ENCODE measurements around the gene CD84. TPM values are rescaled to one million over a fixed set of nuclear protein-coding genes. Genes with fewer than 3 reads are reported as not detected.

CD84 gene
- total and polyA plus RNA-seq, 2 experiments from 2014 or later: not detected

DNA sequence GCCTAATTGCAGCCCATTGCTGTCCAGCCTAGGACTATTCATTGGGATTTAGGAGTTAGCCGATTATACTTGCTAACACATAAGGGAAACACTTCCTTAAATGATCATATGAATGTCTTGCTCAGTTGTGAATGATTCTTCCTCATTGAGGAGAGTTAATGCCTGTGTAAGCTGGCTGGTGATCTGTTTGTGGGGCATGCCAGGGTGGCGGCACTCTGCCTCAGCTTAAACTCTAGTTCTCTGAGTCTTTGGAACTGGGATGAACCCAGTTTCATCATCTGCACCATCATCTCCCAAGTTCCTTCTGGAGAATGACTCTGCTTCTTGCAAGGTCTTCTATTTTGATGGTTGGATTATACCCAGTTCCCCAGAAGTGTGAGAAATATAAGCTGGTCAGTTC is 32.4 kb downstream of the CD84 start:
- Histone ChIP-seq H3K27me3 (no peaks in the 10 kb centered on the region), H3K4me3 (no peak overlapping the region)

DNA sequence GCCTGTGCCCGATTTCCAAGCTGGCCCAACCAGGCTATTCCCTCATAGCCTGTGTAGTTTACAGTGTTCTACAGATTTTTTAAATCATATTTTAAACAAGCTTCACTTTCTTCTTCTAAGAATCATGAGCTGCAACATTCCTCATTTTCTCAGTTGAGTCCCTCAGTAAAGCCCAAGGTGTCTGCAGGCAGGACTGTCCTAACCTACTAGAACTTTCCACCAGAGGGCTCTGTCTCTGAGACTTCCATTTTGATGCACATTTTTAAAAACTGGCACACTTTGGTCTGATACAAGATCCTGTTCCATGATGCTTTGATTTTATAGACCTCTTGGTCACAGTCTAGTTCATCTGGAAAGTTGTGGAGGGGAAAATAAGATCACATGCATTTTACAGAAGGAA is 34.6 kb downstream of the CD84 start:
- H3K9me3 ChIP-seq (ENCODE audit: low read depth): no peaks in the 10 kb centered on the region
- peak in 1 of 2 donors; percentile 25 for DNase-seq (ENCODE audit: low read depth in 1 of 2, low spot score in 1 of 2)
- H3K4me3 ChIP-seq: no peak overlapping the region
- H3K27me3 ChIP-seq: no peaks in the 10 kb centered on the region
- H3K4me1 ChIP-seq (ENCODE audit: low read depth): peaks cover 14% of the 10 kb centered on the region
- H3K36me3 ChIP-seq: no peaks in the 10 kb centered on the region
- no peak overlapping the region for H3K27ac ChIP-seq
- TF ChIP-seq, protein P1, sequence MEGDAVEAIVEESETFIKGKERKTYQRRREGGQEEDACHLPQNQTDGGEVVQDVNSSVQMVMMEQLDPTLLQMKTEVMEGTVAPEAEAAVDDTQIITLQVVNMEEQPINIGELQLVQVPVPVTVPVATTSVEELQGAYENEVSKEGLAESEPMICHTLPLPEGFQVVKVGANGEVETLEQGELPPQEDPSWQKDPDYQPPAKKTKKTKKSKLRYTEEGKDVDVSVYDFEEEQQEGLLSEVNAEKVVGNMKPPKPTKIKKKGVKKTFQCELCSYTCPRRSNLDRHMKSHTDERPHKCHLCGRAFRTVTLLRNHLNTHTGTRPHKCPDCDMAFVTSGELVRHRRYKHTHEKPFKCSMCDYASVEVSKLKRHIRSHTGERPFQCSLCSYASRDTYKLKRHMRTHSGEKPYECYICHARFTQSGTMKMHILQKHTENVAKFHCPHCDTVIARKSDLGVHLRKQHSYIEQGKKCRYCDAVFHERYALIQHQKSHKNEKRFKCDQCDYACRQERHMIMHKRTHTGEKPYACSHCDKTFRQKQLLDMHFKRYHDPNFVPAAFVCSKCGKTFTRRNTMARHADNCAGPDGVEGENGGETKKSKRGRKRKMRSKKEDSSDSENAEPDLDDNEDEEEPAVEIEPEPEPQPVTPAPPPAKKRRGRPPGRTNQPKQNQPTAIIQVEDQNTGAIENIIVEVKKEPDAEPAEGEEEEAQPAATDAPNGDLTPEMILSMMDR (IDR thresholded peaks at IDR 0.05; ENCODE audit: low read depth, low read length): peak; percentile 53

More for the DNA sequence above, 32.4 kb downstream of the CD84 start:
- Histone ChIP-seq H3K9me3 (ENCODE audit: low read depth) (no peaks in the 10 kb centered on the region), H3K4me1 (ENCODE audit: low read depth) (peaks cover 5% of the 10 kb centered on the region), H3K27ac (no peak overlapping the region), H3K36me3 (no peaks in the 10 kb centered on the region)
- TF ChIP-seq, protein P1 (IDR thresholded peaks at IDR 0.05; ENCODE audit: low read depth, low read length): no peak
- DNase-seq (ENCODE audit: low read depth in 1 of 2, low spot score in 1 of 2): no peak

DNA sequence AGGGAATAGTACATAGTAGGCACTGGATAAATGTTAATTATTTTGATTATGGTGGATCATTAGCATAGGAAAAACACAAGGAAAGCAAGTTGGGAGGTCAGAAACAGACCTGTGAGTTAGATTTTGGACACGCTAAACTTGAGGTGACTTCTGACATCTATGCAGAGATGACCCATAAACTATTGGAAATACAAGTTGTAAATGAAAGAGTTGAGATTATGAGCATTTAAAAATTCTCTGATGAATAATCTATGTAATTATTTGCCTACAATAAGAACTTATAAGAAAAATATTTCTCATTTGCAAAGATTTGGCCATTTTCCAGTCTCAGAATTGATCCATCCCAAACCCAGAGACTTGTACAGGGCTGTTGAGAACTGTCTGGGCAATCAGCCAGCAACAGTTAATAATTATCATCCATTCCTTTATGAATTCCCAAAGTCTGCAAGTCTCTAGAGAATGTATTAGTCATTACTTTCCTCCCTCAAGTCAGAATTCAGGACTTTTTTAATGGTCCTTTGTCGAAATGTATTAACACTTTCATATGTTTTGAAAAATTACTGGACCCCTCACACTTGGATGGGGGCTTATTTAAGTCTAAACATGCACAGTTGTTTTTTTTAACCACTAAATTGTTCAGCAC is 36.9 kb downstream of the CD84 start:
- no peak overlapping the region for H3K27ac ChIP-seq
- no peaks in the 10 kb centered on the region for H3K9me3 ChIP-seq (ENCODE audit: low read depth)
- no peaks in the 10 kb centered on the region for H3K27me3 ChIP-seq
- TF ChIP-seq, protein P1 (IDR thresholded peaks at IDR 0.05; ENCODE audit: low read depth, low read length): no peak
- no peak overlapping the region for H3K4me3 ChIP-seq
- peaks cover 17% of the 10 kb centered on the region for H3K4me1 ChIP-seq (ENCODE audit: low read depth)
- no peaks in the 10 kb centered on the region for H3K36me3 ChIP-seq
- peak in 1 of 2 donors; percentile 45 for DNase-seq (ENCODE audit: low read depth in 1 of 2, low spot score in 1 of 2)

DNA sequence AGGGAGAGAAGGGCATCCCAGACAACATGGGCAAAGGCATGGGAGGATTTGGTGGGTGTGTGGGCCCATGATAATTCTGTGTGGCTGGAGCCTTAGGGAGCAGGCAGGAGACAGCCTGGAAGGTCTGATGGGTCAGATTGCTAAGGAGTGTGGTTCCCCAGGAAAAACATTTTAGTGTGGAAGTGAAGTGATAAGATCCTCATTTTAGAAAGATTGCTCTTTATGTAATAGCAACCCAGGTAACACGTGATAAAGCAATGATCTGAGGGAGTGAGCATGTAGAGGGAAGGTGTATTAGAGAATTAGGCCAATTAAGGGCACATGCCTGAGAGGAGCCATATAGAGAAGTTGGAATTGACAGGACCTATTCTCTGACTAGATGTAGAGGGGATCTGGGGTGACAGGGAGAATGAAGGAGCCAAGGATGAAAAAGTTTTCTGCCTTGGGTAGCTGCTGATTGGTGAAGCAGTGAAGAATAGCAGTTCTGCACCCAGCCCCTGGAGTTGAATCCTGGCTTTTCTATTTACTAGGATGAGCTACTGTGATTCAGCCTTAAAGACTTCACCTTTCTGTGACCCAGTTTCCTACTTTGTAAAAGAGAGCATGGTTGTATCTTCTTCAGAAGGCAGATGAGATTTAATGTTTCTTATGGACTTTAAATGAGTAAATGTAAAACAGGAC is 37.5 kb downstream of the CD84 start:
- TF ChIP-seq, protein P1 (IDR thresholded peaks at IDR 0.05; ENCODE audit: low read depth, low read length): no peak

DNA sequence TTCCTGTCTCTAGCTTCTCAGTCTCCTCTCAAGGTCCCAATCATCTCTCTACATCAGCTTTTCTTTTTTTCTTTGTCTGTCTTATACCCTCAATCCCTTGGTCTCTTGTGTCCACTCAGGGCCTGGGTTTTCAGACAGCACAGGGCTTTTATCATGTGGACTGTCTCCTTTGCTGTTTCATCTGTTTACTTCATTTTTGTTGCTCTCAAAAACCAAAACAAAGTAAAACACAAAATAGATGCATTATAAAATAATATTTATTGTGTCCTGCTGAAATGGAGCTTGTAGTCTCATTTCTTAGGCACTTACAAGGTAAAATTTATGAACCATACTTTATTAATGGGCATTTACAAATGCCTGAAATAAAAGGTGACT is 38.5 kb downstream of the CD84 start:
- H3K9me3 ChIP-seq (ENCODE audit: low read depth): no peaks in the 10 kb centered on the region
- no peak for DNase-seq (ENCODE audit: low read depth in 1 of 2, low spot score in 1 of 2)

More for the DNA sequence above, 37.5 kb downstream of the CD84 start:
- no peak overlapping the region for H3K4me3 ChIP-seq
- DNase-seq (ENCODE audit: low read depth in 1 of 2, low spot score in 1 of 2): no peak
- no peaks in the 10 kb centered on the region for H3K9me3 ChIP-seq (ENCODE audit: low read depth)
- H3K27ac ChIP-seq: no peak overlapping the region
- H3K36me3 ChIP-seq: no peaks in the 10 kb centered on the region
- peaks cover 17% of the 10 kb centered on the region for H3K4me1 ChIP-seq (ENCODE audit: low read depth)
- H3K27me3 ChIP-seq: no peaks in the 10 kb centered on the region

More for the DNA sequence above, 38.5 kb downstream of the CD84 start:
- H3K36me3 ChIP-seq: no peaks in the 10 kb centered on the region
- H3K27me3 ChIP-seq: no peaks in the 10 kb centered on the region
- TF ChIP-seq, protein P1 (IDR thresholded peaks at IDR 0.05; ENCODE audit: low read depth, low read length): no peak
- H3K27ac ChIP-seq: no peak overlapping the region
- H3K4me3 ChIP-seq: no peak overlapping the region
- H3K4me1 ChIP-seq (ENCODE audit: low read depth): peaks cover 17% of the 10 kb centered on the region

Measured in cardiac muscle cell (in vitro differentiated cells and primary cell).